HCT116 (cell line): ENCODE results near the gene KCNJ1. TPM values are rescaled to one million over a fixed set of nuclear protein-coding genes. Genes with fewer than 3 reads are reported as not detected.

Experiments used
- ATAC-seq: fragments of 200-7000 bp; cut with Tn5 transposase; 2 replicates; pipeline ENCODE4 v1.9.1; 2020; ENCODE audit warnings: mild to moderate bottlenecking, moderate library complexity
- BruUV-seq: library from RNA; stranded (reverse); fragments of 400-500 nt; replicated peaks from 2 replicates; lab custom pipeline; 2021; lab: Mats Ljungman, UMichigan
- CTCF ChIA-PET: fragments of 300-600 bp; sonication (Branson Sonifier 250); formaldehyde crosslinking; loops from one replicate; lab custom pipeline; 2021; ENCODE audit warnings: antibody characterized with exemption; lab: Charles Lee
- POLR2A ChIA-PET: fragments of 300-600, 350-600 bp; sonication (Branson Sonifier 250); formaldehyde crosslinking; loops from one replicate; lab custom pipeline; 2021; ENCODE audit warnings: antibody characterized with exemption; lab: Charles Lee
- RAD21 ChIA-PET, 2 experiments: fragments of 300-600 bp; sonication (Branson Sonifier 250); formaldehyde crosslinking; loops; one replicate each; lab custom pipeline; 2023; ENCODE audit warnings: low total read pairs in 2 of 2; ENCODE audit not compliant: uncharacterized antibody in 2 of 2, unreplicated experiment in 2 of 2, low non-redundant PET in 1 of 2; lab: Charles Lee
- DNase-seq: peaks from one replicate; pipeline ENCODE4 v3.0.0-alpha.2; 2010; ENCODE audit warnings: low read depth, low spot score
- H2AFZ ChIP-seq: fragments of 200-600 bp; shearing (Covaris generic), sonication (generic); 2 replicates; pipeline ENCODE4 v1.6.1; 2017; ENCODE audit warnings: low read depth, mixed run types, mixed read lengths, antibody characterized with exemption, low read length; ENCODE audit not compliant: poor library complexity, severe bottlenecking
- H3K27ac ChIP-seq: 2 replicates; pipeline ENCODE4 v1.5.1; 2012; ENCODE audit warnings: low read depth, low read length
- H3K27me3 ChIP-seq: fragments of 200-600 bp; sonication (generic); 2 replicates; pipeline ENCODE4 v1.6.1; 2016; ENCODE audit warnings: mixed run types, low read length, mixed read lengths; ENCODE audit not compliant: insufficient read depth
- H3K36me3 ChIP-seq, 2 experiments: fragments of 200-500 bp in 1 of 2; fragments of 200-600 bp in 1 of 2; sonication (Bioruptor generic) in 1 of 2; sonication (generic) in 1 of 2; 2 replicates each; pipeline versions ENCODE4 v1.5.1 to v1.6.1; 2014 to 2016; ENCODE audit warnings: low read length in 2 of 2, inconsistent platforms in 1 of 2, mixed read lengths in 1 of 2, mixed run types in 1 of 2; ENCODE audit not compliant: insufficient read depth in 2 of 2, control insufficient read depth in 1 of 2
- H3K4me1 ChIP-seq, 2 experiments: fragments of 200-600 bp in 1 of 2; sonication (generic) in 1 of 2; 2 replicates each; pipeline versions ENCODE4 v1.5.1 to v1.6.1; 2012 to 2017; ENCODE audit warnings: low read length in 2 of 2, inconsistent platforms in 1 of 2, mild to moderate bottlenecking in 1 of 2, mixed read lengths in 1 of 2, mixed run types in 1 of 2, moderate library complexity in 1 of 2; ENCODE audit not compliant: insufficient read depth in 2 of 2, control insufficient read depth in 1 of 2
- H3K4me2 ChIP-seq: fragments of 200-600 bp; sonication (generic); 2 replicates; pipeline ENCODE4 v1.6.1; 2017; ENCODE audit warnings: mixed run types, low read length, mixed read lengths
- H3K4me3 ChIP-seq, 2 experiments: fragments of 200-600 bp in 1 of 2; sonication (generic) in 1 of 2; replicated peaks in 1 of 2; 2 replicates each; pipeline ENCODE4 v1.5.1; 2011 to 2016; ENCODE audit warnings: low read length in 2 of 2, control low read depth in 1 of 2, low read depth in 1 of 2, mild to moderate bottlenecking in 1 of 2, mixed read lengths in 1 of 2, mixed run types in 1 of 2
- H3K79me2 ChIP-seq: fragments of 200-600 bp; sonication (generic); 2 replicates; pipeline ENCODE4 v1.6.1; 2017; ENCODE audit warnings: mild to moderate bottlenecking, mixed run types, low read length, moderate library complexity, mixed read lengths; ENCODE audit not compliant: insufficient read depth
- H3K9ac ChIP-seq: fragments of 200-600 bp; sonication (generic); 2 replicates; pipeline ENCODE4 v1.6.1; 2016; ENCODE audit warnings: low read length, mixed read lengths
- H3K9me2 ChIP-seq: fragments of 200-600 bp; sonication (generic), shearing (Covaris generic); 2 replicates; pipeline ENCODE4 v1.6.1; 2017; ENCODE audit warnings: mixed run types, mild to moderate bottlenecking, moderate library complexity; ENCODE audit not compliant: insufficient read depth
- H3K9me3 ChIP-seq, 2 experiments: fragments of 200-500 bp in 1 of 2; fragments of 200-600 bp in 1 of 2; sonication (Bioruptor generic) in 1 of 2; sonication (generic) in 1 of 2; 2 replicates each; pipeline ENCODE4 v1.6.1; 2014 to 2017; ENCODE audit warnings: low read length in 2 of 2, mixed read lengths in 2 of 2, inconsistent platforms in 1 of 2, low read depth in 1 of 2, mild to moderate bottlenecking in 1 of 2, mixed run types in 1 of 2, moderate library complexity in 1 of 2; ENCODE audit not compliant: control insufficient read depth in 1 of 2, insufficient read depth in 1 of 2
- H4K20me1 ChIP-seq: fragments of 200-600 bp; sonication (generic), shearing (Covaris generic); 2 replicates; pipeline ENCODE4 v1.6.1; 2017; ENCODE audit warnings: mixed run types, mild to moderate bottlenecking, moderate library complexity; ENCODE audit not compliant: insufficient read depth
- CBX3 ChIP-seq: IDR thresholded peaks from 2 replicates; pipeline ENCODE4 v1.6.1; 2012; ENCODE audit warnings: low read depth
- EGR1 ChIP-seq: IDR thresholded peaks from 2 replicates; pipeline ENCODE4 v1.6.1; 2012; ENCODE audit warnings: low read depth
- ELF1 ChIP-seq: IDR thresholded peaks from 2 replicates; pipeline ENCODE4 v1.6.1; 2012; ENCODE audit warnings: low read depth, borderline replicate concordance
- EZH2 ChIP-seq: fragments of 200-600 bp; sonication (generic); IDR thresholded peaks from 2 replicates; pipeline ENCODE4 v1.6.1; 2017; ENCODE audit warnings: antibody characterized with exemption, mixed run types
- EZH2phosphoT487 ChIP-seq: fragments of 200-600 bp; IDR thresholded peaks from 2 replicates; pipeline ENCODE4 v1.6.1; 2018; ENCODE audit warnings: antibody characterized with exemption, borderline replicate concordance
- JUND ChIP-seq: IDR thresholded peaks from 2 replicates; pipeline ENCODE4 v1.6.1; 2012
- POLR2A ChIP-seq: IDR thresholded peaks from 2 replicates; pipeline ENCODE4 v1.7.0; 2011; ENCODE audit warnings: borderline replicate concordance; ENCODE audit not compliant: insufficient read depth, insufficient read length; ENCODE audit errors: extremely low read depth
- POLR2AphosphoS5 ChIP-seq: IDR thresholded peaks from 2 replicates; pipeline ENCODE4 v1.6.1; 2011; ENCODE audit warnings: mild to moderate bottlenecking, low read depth, low read length, moderate library complexity
- RAD21 ChIP-seq: IDR thresholded peaks from 2 replicates; pipeline ENCODE4 v1.6.1; 2012; ENCODE audit warnings: low read depth, mild to moderate bottlenecking
- SIN3A ChIP-seq: IDR thresholded peaks from 2 replicates; pipeline ENCODE4 v1.6.1; 2012; ENCODE audit warnings: low read depth
- SP1 ChIP-seq: IDR thresholded peaks from 2 replicates; pipeline ENCODE4 v1.6.1; 2012; ENCODE audit warnings: low read depth
- SRF ChIP-seq: IDR thresholded peaks from 2 replicates; pipeline ENCODE4 v1.6.1; 2012; ENCODE audit warnings: low read depth
- TCF7L2 ChIP-seq: IDR thresholded peaks from 2 replicates; pipeline ENCODE4 v1.7.0; 2011; ENCODE audit warnings: borderline replicate concordance, inconsistent platforms; ENCODE audit not compliant: insufficient read depth, insufficient read length; ENCODE audit errors: extremely low read depth
- YY1 ChIP-seq: IDR thresholded peaks from 2 replicates; pipeline ENCODE4 v1.6.1; 2011; ENCODE audit warnings: low read length, low read depth, moderate library complexity, mild to moderate bottlenecking; ENCODE audit not compliant: insufficient replicate concordance; ENCODE audit errors: extremely low read depth
- ZFX ChIP-seq: fragments of 450-650 bp; IDR thresholded peaks from 2 replicates; pipeline ENCODE4 v1.6.1; 2017
- intact Hi-C: fragments of 100-400 bp; cut with micrococcal nuclease; formaldehyde crosslinking; loops from 2 replicates; pipeline ENCODE4 v1.10.0; 2022
- total RNA-seq: library from RNA; stranded (reverse); gene quantifications from one replicate; pipeline ENCODE4 v1.2.1, GENCODE V29; 2021; ENCODE audit not compliant: unreplicated experiment
- TF ChIP-seq, protein P1 (sequence below): IDR thresholded peaks from 2 replicates; pipeline ENCODE4 v1.6.1; 2011; ENCODE audit warnings: mild to moderate bottlenecking, low read length, moderate library complexity; ENCODE audit not compliant: insufficient replicate concordance; ENCODE audit errors: extremely low read depth
- TF ChIP-seq, protein P2 (sequence below): IDR thresholded peaks from 2 replicates; pipeline ENCODE4 v1.6.1; 2012
- TF ChIP-seq, protein P3 (sequence below): IDR thresholded peaks from 2 replicates; pipeline ENCODE4 v1.6.1; 2012; ENCODE audit warnings: low read depth
- TF ChIP-seq, protein P4 (sequence below), 3 experiments: fragments of 200-600 bp in 1 of 3; sonication (generic) in 1 of 3; IDR thresholded peaks in 2 of 3; conservative IDR thresholded peaks in 1 of 3; 2 replicates each; pipeline ENCODE4 v1.5.1; 2012 to 2017; ENCODE audit warnings: low read depth in 2 of 3, low read length in 2 of 3, antibody characterized with exemption in 1 of 3, borderline replicate concordance in 1 of 3, control low read depth in 1 of 3, mild to moderate bottlenecking in 1 of 3, mixed read lengths in 1 of 3, mixed run types in 1 of 3, moderate library complexity in 1 of 3; ENCODE audit not compliant: insufficient read depth in 1 of 3

The KCNJ1 gene
- total RNA-seq, 1 experiment from 2014 or later, result 0.15 TPM

DNA sequence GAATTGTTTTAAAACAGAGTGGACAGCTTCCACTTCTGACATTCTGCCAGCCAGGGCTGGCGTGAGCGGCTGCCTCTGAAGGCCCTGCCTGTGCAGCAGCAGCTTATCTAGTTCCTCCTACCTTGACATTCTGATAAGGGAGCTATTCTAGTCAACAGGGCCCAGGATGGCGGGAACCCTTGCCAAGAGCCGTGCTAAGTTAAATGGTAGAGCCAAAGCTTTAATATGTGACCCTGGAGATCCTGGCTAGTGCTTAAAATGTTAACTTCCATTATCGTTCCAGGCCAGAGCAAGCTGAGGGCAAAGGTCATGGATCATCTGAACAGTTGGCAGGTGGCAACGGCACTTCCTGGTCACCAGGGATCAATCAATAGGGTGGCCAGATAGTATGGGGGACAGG, 27.6 kb upstream of the KCNJ1 start:
- no peaks in the 10 kb centered on the region for H3K9me3 ChIP-seq
- CTCF ChIA-PET, result interaction anchor here (1.1 kb wide), 1 partner anchor 11 kb away, joined by 3 read pairs; no protein-coding TSS in a partner anchor
- H3K4me2 ChIP-seq, result no peak overlapping the region
- H3K9ac ChIP-seq, result no peak overlapping the region
- H3K27ac ChIP-seq, result no peak overlapping the region
- POLR2A ChIA-PET, result interaction anchor here (3.0 kb wide), 1 partner anchor 12 kb away, joined by 14 read pairs; no protein-coding TSS in a partner anchor
- H2AFZ ChIP-seq, result no peak overlapping the region
- RAD21 ChIA-PET, result no interaction called here
- intact Hi-C loops, result no loop called here
- H3K36me3 ChIP-seq, result no peaks in the 10 kb centered on the region
- TF ChIP-seq SIN3A (no peak), YY1 (no peak), ZFX (no peak), POLR2A (no peak), ELF1 (no peak), CBX3 (no peak), EZH2 (no peak), TCF7L2 (no peak), SRF (no peak), JUND (no peak), RAD21 (no peak), SP1 (no peak), EZH2phosphoT487 (no peak), POLR2AphosphoS5 (no peak), EGR1 (no peak)
- TF ChIP-seq, protein P1, sequence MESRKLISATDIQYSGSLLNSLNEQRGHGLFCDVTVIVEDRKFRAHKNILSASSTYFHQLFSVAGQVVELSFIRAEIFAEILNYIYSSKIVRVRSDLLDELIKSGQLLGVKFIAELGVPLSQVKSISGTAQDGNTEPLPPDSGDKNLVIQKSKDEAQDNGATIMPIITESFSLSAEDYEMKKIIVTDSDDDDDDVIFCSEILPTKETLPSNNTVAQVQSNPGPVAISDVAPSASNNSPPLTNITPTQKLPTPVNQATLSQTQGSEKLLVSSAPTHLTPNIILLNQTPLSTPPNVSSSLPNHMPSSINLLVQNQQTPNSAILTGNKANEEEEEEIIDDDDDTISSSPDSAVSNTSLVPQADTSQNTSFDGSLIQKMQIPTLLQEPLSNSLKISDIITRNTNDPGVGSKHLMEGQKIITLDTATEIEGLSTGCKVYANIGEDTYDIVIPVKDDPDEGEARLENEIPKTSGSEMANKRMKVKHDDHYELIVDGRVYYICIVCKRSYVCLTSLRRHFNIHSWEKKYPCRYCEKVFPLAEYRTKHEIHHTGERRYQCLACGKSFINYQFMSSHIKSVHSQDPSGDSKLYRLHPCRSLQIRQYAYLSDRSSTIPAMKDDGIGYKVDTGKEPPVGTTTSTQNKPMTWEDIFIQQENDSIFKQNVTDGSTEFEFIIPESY, result no peak
- TF ChIP-seq, protein P2, sequence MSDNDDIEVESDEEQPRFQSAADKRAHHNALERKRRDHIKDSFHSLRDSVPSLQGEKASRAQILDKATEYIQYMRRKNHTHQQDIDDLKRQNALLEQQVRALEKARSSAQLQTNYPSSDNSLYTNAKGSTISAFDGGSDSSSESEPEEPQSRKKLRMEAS, result no peak
- TF ChIP-seq, protein P3, sequence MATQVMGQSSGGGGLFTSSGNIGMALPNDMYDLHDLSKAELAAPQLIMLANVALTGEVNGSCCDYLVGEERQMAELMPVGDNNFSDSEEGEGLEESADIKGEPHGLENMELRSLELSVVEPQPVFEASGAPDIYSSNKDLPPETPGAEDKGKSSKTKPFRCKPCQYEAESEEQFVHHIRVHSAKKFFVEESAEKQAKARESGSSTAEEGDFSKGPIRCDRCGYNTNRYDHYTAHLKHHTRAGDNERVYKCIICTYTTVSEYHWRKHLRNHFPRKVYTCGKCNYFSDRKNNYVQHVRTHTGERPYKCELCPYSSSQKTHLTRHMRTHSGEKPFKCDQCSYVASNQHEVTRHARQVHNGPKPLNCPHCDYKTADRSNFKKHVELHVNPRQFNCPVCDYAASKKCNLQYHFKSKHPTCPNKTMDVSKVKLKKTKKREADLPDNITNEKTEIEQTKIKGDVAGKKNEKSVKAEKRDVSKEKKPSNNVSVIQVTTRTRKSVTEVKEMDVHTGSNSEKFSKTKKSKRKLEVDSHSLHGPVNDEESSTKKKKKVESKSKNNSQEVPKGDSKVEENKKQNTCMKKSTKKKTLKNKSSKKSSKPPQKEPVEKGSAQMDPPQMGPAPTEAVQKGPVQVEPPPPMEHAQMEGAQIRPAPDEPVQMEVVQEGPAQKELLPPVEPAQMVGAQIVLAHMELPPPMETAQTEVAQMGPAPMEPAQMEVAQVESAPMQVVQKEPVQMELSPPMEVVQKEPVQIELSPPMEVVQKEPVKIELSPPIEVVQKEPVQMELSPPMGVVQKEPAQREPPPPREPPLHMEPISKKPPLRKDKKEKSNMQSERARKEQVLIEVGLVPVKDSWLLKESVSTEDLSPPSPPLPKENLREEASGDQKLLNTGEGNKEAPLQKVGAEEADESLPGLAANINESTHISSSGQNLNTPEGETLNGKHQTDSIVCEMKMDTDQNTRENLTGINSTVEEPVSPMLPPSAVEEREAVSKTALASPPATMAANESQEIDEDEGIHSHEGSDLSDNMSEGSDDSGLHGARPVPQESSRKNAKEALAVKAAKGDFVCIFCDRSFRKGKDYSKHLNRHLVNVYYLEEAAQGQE, result no peak
- TF ChIP-seq, protein P4, sequence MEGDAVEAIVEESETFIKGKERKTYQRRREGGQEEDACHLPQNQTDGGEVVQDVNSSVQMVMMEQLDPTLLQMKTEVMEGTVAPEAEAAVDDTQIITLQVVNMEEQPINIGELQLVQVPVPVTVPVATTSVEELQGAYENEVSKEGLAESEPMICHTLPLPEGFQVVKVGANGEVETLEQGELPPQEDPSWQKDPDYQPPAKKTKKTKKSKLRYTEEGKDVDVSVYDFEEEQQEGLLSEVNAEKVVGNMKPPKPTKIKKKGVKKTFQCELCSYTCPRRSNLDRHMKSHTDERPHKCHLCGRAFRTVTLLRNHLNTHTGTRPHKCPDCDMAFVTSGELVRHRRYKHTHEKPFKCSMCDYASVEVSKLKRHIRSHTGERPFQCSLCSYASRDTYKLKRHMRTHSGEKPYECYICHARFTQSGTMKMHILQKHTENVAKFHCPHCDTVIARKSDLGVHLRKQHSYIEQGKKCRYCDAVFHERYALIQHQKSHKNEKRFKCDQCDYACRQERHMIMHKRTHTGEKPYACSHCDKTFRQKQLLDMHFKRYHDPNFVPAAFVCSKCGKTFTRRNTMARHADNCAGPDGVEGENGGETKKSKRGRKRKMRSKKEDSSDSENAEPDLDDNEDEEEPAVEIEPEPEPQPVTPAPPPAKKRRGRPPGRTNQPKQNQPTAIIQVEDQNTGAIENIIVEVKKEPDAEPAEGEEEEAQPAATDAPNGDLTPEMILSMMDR (IDR thresholded peaks at IDR 0.05 in 2 of 3, conservative IDR thresholded peaks at IDR 0.05 in 1 of 3; ENCODE audit: borderline replicate concordance in 1 of 3, insufficient read depth in 1 of 3, low read depth in 2 of 3, low read length in 2 of 3), result no peak
- H3K4me1 ChIP-seq, result peaks cover 9 to 23% of the 10 kb centered on the region in 2 experiments; a peak in 3 of 4 replicates
- no peak for ATAC-seq
- no peak overlapping the region for H3K4me3 ChIP-seq
- no peak for DNase-seq
- H3K27me3 ChIP-seq, result no peaks in the 10 kb centered on the region
- no peaks in the 10 kb centered on the region for H4K20me1 ChIP-seq
- H3K79me2 ChIP-seq, result no peaks in the 10 kb centered on the region
- BruUV-seq, result no TSS peak
- no peaks in the 10 kb centered on the region for H3K9me2 ChIP-seq
